Sigmoid colon (tissue), 4 donors: Measurements from ENCODE around the gene PPP3R1.

ENCODE experiments used
- EP300 ChIP-seq, 4 donors: sonication (generic); formaldehyde crosslinking; IDR thresholded peaks; one replicate each; pipeline ENCODE4 v1.6.1; 2017; ENCODE audit warnings: antibody characterized with exemption in 4 of 4
- POLR2A ChIP-seq, 2 donors: fragments of 450-650 bp; IDR thresholded peaks; one replicate each; pipeline ENCODE4 v1.6.1; 2016; ENCODE audit warnings: antibody characterized with exemption in 2 of 2, mild to moderate bottlenecking in 2 of 2, moderate library complexity in 2 of 2
- TF ChIP-seq, protein P1 (sequence below), 4 experiments: fragments of 450-650 bp in 3 of 4; fragments of 200-600 bp in 1 of 4; IDR thresholded peaks; one replicate each; pipeline ENCODE4 v1.5.1; 2016 to 2019; ENCODE audit warnings: antibody characterized with exemption in 4 of 4, mild to moderate bottlenecking in 3 of 4, moderate library complexity in 2 of 4

DNA sequence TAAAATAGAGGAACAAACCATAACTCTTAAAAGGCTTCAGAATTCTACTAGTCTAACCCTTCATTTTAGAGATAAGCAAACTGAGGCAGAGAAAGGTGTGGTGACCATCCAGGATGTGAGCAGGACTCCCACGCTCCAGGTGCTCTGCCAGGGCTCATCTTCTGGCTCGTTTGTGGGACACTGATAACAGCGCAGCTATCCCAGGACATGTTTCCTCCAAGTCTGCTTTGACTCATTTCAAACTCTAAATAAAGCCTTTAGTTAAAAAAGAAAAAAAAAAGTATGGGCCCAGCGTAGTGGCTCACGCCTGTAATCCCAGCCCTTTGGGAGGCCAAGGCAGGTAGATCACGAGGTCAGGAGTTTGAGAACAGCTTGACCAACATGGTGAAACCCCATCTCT, 39.0 kb upstream of the PPP3R1 start:
- TF ChIP-seq EP300 (IDR thresholded peaks at IDR 0.05) (no peak), POLR2A (IDR thresholded peaks at IDR 0.05) (no peak)
- TF ChIP-seq, protein P1, sequence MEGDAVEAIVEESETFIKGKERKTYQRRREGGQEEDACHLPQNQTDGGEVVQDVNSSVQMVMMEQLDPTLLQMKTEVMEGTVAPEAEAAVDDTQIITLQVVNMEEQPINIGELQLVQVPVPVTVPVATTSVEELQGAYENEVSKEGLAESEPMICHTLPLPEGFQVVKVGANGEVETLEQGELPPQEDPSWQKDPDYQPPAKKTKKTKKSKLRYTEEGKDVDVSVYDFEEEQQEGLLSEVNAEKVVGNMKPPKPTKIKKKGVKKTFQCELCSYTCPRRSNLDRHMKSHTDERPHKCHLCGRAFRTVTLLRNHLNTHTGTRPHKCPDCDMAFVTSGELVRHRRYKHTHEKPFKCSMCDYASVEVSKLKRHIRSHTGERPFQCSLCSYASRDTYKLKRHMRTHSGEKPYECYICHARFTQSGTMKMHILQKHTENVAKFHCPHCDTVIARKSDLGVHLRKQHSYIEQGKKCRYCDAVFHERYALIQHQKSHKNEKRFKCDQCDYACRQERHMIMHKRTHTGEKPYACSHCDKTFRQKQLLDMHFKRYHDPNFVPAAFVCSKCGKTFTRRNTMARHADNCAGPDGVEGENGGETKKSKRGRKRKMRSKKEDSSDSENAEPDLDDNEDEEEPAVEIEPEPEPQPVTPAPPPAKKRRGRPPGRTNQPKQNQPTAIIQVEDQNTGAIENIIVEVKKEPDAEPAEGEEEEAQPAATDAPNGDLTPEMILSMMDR (IDR thresholded peaks at IDR 0.05) = no peak
